ENCODE measurements around the gene TMEM132D.

- TF ChIP-seq, protein P1, sequence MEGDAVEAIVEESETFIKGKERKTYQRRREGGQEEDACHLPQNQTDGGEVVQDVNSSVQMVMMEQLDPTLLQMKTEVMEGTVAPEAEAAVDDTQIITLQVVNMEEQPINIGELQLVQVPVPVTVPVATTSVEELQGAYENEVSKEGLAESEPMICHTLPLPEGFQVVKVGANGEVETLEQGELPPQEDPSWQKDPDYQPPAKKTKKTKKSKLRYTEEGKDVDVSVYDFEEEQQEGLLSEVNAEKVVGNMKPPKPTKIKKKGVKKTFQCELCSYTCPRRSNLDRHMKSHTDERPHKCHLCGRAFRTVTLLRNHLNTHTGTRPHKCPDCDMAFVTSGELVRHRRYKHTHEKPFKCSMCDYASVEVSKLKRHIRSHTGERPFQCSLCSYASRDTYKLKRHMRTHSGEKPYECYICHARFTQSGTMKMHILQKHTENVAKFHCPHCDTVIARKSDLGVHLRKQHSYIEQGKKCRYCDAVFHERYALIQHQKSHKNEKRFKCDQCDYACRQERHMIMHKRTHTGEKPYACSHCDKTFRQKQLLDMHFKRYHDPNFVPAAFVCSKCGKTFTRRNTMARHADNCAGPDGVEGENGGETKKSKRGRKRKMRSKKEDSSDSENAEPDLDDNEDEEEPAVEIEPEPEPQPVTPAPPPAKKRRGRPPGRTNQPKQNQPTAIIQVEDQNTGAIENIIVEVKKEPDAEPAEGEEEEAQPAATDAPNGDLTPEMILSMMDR (IDR thresholded peaks at IDR 0.05; ENCODE audit: low read depth, low read length, missing input control), result no peak
- TF ChIP-seq, protein P2, sequence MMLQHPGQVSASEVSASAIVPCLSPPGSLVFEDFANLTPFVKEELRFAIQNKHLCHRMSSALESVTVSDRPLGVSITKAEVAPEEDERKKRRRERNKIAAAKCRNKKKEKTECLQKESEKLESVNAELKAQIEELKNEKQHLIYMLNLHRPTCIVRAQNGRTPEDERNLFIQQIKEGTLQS (IDR thresholded peaks at IDR 0.05), result no peak
- TF ChIP-seq SP1 (IDR thresholded peaks at IDR 0.05) (no peak), TAF1 (conservative IDR thresholded peaks at IDR 0.05) (no peak), RAD21 (IDR thresholded peaks at IDR 0.05) (no peak), YY1 (IDR thresholded peaks at IDR 0.05) (no peak), JUND (IDR thresholded peaks at IDR 0.05) (no peak)
- TF ChIP-seq, protein P3, sequence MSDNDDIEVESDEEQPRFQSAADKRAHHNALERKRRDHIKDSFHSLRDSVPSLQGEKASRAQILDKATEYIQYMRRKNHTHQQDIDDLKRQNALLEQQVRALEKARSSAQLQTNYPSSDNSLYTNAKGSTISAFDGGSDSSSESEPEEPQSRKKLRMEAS (IDR thresholded peaks at IDR 0.05), result no peak
- TF ChIP-seq, protein P4, sequence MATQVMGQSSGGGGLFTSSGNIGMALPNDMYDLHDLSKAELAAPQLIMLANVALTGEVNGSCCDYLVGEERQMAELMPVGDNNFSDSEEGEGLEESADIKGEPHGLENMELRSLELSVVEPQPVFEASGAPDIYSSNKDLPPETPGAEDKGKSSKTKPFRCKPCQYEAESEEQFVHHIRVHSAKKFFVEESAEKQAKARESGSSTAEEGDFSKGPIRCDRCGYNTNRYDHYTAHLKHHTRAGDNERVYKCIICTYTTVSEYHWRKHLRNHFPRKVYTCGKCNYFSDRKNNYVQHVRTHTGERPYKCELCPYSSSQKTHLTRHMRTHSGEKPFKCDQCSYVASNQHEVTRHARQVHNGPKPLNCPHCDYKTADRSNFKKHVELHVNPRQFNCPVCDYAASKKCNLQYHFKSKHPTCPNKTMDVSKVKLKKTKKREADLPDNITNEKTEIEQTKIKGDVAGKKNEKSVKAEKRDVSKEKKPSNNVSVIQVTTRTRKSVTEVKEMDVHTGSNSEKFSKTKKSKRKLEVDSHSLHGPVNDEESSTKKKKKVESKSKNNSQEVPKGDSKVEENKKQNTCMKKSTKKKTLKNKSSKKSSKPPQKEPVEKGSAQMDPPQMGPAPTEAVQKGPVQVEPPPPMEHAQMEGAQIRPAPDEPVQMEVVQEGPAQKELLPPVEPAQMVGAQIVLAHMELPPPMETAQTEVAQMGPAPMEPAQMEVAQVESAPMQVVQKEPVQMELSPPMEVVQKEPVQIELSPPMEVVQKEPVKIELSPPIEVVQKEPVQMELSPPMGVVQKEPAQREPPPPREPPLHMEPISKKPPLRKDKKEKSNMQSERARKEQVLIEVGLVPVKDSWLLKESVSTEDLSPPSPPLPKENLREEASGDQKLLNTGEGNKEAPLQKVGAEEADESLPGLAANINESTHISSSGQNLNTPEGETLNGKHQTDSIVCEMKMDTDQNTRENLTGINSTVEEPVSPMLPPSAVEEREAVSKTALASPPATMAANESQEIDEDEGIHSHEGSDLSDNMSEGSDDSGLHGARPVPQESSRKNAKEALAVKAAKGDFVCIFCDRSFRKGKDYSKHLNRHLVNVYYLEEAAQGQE (IDR thresholded peaks at IDR 0.05), result no peak
Measured at GRCh38 chr12:129723260-129723659, 180.6 kb downstream of the TMEM132D start.

All from liver (tissue), 3 donors.